Adrenal gland (tissue), 12 donors: Measurements from ENCODE around the gene DDTL. TPM values are rescaled to one million over a fixed set of nuclear protein-coding genes. Genes with fewer than 3 reads are reported as not detected.
"Not testable (repeated sequence)": the region's sequence is repeated elsewhere in the genome, so short reads cannot be mapped to it uniquely, and the experiment has no call there.

ENCODE experiments used
- DNase-seq, 7 donors: peaks; one replicate each; pipeline ENCODE4 v3.0.0-alpha.2; 2019 to 2020
- H3K27ac ChIP-seq, 5 donors: fragments of 200-600 bp; sonication (generic) in 4 of 5; 1 replicate in 3 of 5; 2 replicates in 2 of 5; pipeline versions ENCODE4 v1.5.1 to v1.8.0; 2016 to 2020; ENCODE audit warnings: mild to moderate bottlenecking in 1 of 5
- H3K27me3 ChIP-seq: fragments of 200-600 bp; 2 replicates; pipeline ENCODE4 v1.8.0; 2021
- H3K36me3 ChIP-seq, 2 donors: fragments of 200-600 bp; replicated peaks in 1 of 2; 1 replicate in 1 of 2; 2 replicates in 1 of 2; pipeline versions ENCODE4 v1.5.1 to v1.8.0; 2018 to 2022
- H3K4me1 ChIP-seq, 2 donors: fragments of 200-600 bp; replicated peaks in 1 of 2; 1 replicate in 1 of 2; 2 replicates in 1 of 2; pipeline versions ENCODE4 v1.5.1 to v1.8.0; 2018 to 2021
- H3K4me3 ChIP-seq, 4 donors: fragments of 200-600 bp; sonication (generic) in 3 of 4; one replicate each; pipeline ENCODE4 v1.5.1; 2016 to 2018
- H3K9me3 ChIP-seq, 3 donors: fragments of 200-600 bp; sonication (generic) in 1 of 3; replicated peaks in 1 of 3; 1 replicate in 2 of 3; 2 replicates in 1 of 3; pipeline versions ENCODE4 v1.5.1 to v1.8.0; 2016 to 2021
- POLR2A ChIP-seq, 2 donors: fragments of 450-650 bp; IDR thresholded peaks; one replicate each; pipeline ENCODE4 v1.6.1; 2017; ENCODE audit warnings: antibody characterized with exemption in 2 of 2, mild to moderate bottlenecking in 2 of 2, moderate library complexity in 1 of 2
- WGBS, 4 donors: extraction: QIAGEN DNeasy Blood & Tissue Kit in 2 of 4; methylation state at CpG; one replicate each; pipeline versions ENCODE4 v1.1.5 to v1.1.7; 2013 to 2017; 5-methylcytosine and 5-hydroxymethylcytosine counted together
- intact Hi-C, 2 donors: fragments of 100-400 bp; cut with DNase I; formaldehyde crosslinking; loops; one replicate each; pipeline versions ENCODE4 v1.14.1 to v1.15.0; 2022 to 2023
- polyA plus RNA-seq, 3 donors: library from polyadenylated mRNA; stranded (reverse); fragments of 200-250 nt in 2 of 3; fragments of 350-450 nt in 1 of 3; fragmentation: Illumina TruSeq in 1 of 3; extraction: RNeasy Lipid Tissue Mini Kit (QIAGEN cat#74804) in 1 of 3; gene quantifications; one replicate each; pipeline ENCODE4 v1.2.3, GENCODE V29; 2013 to 2014
- total RNA-seq, 9 donors: library from RNA; depleted of rRNA in 4 of 9; stranded (reverse); fragments of >200 nt in 4 of 9; fragments of 120-200 nt in 1 of 9; fragmentation: NEBNext Ultra II Directional in 1 of 9; extraction: Animal tissue kit (Norgen Biotek cat#: 25700) in 1 of 9; gene quantifications; one replicate each; pipeline versions ENCODE4 v1.1.0 to v1.2.4, GENCODE V29; 2013 to 2023
- TF ChIP-seq, protein P1 (sequence below), 6 experiments: fragments of 450-650 bp in 4 of 6; fragments of 200-600 bp in 2 of 6; sonication (generic) in 1 of 6; IDR thresholded peaks; 1 replicate in 5 of 6; 2 replicates in 1 of 6; pipeline versions ENCODE4 v1.5.1 to v1.8.0; 2016 to 2021; ENCODE audit warnings: antibody characterized with exemption in 6 of 6, mild to moderate bottlenecking in 2 of 6, moderate library complexity in 1 of 6
- donor health status: healthy with polysubstance abuse.
- donor health status: Bipolar disorder and iron deficiency.
- donor health status: DM: yes; HTN: yes; CAD: no.
- donor health status: DM: no; HTN: no; CAD: no.
- donor health status: DM: no; HTN: no; CAD: no.
- donor health status: DM: yes; HTN: yes; CAD: no.

Gene DDTL
- total and polyA plus RNA-seq, 12 donors: 0.11 to 4.2 (median 1.2) TPM; not detected in 3

DNA sequence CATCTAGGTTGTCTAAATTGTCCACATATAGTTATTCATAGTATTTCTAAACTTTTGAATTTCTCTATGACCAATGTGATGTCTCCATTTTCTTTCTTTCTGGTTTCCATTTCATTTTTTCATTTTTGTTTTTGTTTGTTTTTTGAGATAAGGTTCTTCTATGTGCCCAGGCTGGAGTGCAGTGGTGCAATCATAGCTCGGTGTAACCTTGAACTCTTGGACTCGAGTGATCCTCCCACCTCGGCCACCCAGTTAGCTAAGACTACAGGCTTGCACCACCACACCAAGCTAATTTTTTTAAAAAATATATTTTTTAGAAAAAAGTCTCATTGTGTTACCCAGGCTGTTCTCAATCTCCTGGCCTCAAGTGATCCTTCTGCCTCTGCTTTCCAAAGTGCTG, 30.4 kb downstream of the DDTL start:
- no peak for DNase-seq
- H3K36me3 ChIP-seq: no peaks in the 10 kb centered on the region
- 42 to 52% (median 45%) methylated on average over 3 of the region's 3 CpGs for WGBS, 4 donors
- H3K4me1 ChIP-seq: no peaks in the 10 kb centered on the region
- H3K27ac ChIP-seq: no peak overlapping the region
- intact Hi-C loops: no loop called here
- TF ChIP-seq POLR2A (IDR thresholded peaks at IDR 0.05): no peak
- TF ChIP-seq, protein P1, sequence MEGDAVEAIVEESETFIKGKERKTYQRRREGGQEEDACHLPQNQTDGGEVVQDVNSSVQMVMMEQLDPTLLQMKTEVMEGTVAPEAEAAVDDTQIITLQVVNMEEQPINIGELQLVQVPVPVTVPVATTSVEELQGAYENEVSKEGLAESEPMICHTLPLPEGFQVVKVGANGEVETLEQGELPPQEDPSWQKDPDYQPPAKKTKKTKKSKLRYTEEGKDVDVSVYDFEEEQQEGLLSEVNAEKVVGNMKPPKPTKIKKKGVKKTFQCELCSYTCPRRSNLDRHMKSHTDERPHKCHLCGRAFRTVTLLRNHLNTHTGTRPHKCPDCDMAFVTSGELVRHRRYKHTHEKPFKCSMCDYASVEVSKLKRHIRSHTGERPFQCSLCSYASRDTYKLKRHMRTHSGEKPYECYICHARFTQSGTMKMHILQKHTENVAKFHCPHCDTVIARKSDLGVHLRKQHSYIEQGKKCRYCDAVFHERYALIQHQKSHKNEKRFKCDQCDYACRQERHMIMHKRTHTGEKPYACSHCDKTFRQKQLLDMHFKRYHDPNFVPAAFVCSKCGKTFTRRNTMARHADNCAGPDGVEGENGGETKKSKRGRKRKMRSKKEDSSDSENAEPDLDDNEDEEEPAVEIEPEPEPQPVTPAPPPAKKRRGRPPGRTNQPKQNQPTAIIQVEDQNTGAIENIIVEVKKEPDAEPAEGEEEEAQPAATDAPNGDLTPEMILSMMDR (IDR thresholded peaks at IDR 0.05): no peak
- no peaks in the 10 kb centered on the region for H3K9me3 ChIP-seq
- no peak overlapping the region for H3K4me3 ChIP-seq
- H3K27me3 ChIP-seq: no peaks in the 10 kb centered on the region

DNA sequence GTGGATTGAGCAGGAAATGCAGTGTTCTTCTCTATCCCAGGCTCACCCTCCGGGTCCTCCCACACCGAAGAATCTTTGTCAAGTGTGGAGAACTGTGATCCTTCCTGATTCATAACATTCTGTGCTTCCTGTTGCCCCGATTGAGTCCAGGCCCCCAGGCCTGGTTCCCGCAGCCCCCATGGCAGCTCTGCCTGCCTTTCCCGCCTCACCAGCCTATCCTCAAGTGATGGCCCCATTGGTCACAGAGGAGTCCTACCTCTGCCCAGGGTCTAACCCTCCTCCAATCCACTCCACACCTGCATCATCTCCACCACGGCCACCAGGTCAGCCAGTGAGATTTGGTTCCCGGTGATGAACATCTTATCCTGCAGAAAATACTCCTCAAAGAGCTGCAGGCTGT, 33.1 kb downstream of the DDTL start:
- DNase-seq, H3K36me3 ChIP-seq, H3K27me3 ChIP-seq, H3K4me1 ChIP-seq, H3K9me3 ChIP-seq, H3K27ac ChIP-seq, H3K4me3 ChIP-seq, intact Hi-C loops: not testable (repeated sequence)
- WGBS, 4 donors: 72 to 79% (median 78%) methylated on average over 7 of the region's 7 CpGs

DNA sequence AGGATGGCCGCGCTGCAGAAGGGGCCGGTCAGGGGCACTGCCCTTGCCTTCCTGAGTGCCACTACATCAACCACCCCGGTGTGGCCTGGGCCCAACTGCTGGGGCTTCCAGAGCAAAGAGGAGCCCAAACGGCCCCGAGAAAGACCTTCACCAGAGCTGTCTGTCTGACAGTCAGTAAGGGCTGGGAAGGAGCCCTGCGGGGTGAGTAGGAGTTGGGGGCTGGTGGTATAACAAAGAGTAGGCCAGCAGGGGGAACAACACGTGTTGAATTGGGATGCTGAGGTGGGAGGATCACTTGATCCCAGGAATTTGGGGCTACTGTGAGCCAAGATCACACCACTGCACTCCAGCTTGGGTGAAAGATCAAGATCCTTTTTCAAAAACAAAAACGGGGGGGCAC, 34.6 kb downstream of the DDTL start:
- Histone ChIP-seq H3K4me3 (no peak overlapping the region), H3K27ac (no peak overlapping the region), H3K36me3 (no peaks in the 10 kb centered on the region), H3K27me3 (no peaks in the 10 kb centered on the region), H3K9me3 (no peaks in the 10 kb centered on the region), H3K4me1 (no peaks in the 10 kb centered on the region)
- no peak for TF ChIP-seq POLR2A (IDR thresholded peaks at IDR 0.05)
- TF ChIP-seq, protein P1 (IDR thresholded peaks at IDR 0.05): no peak
- intact Hi-C loops: no loop called here
- DNase-seq: no peak
- 78 to 89% (median 84%) methylated on average over 7 to 9 of the region's 9 CpGs for WGBS, 4 donors

DNA sequence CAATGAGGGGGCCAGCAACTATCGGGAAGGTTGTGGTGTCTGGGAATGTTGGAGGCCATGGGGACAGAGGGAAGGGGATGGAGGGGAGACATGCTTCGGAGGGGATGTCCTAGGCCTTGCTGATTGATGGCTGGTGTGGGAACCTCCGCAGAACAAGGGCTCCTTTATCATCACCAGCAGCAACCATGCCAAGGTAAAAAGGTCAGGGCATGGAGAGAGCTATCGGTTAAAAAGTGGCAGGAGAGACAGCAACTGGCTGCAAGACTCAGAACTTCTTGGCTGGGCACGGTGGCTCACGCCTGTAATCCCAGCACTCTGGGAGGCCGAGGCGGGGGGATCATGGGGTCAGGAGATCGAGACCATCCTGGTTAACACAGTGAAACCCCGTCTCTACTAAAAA, 35.6 kb downstream of the DDTL start:
- Histone ChIP-seq H3K36me3 (no peaks in the 10 kb centered on the region), H3K27ac (no peak overlapping the region), H3K4me3 (no peak overlapping the region), H3K4me1 (no peaks in the 10 kb centered on the region), H3K9me3 (no peaks in the 10 kb centered on the region), H3K27me3 (no peaks in the 10 kb centered on the region)
- TF ChIP-seq, protein P1 (IDR thresholded peaks at IDR 0.05): no peak
- TF ChIP-seq POLR2A (IDR thresholded peaks at IDR 0.05): no peak
- WGBS, 4 donors: 56 to 59% (median 58%) methylated on average over 10 of the region's 10 CpGs
- peak in 1 of 7 donors; percentile 32 for DNase-seq
- intact Hi-C loops: no loop called here

DNA sequence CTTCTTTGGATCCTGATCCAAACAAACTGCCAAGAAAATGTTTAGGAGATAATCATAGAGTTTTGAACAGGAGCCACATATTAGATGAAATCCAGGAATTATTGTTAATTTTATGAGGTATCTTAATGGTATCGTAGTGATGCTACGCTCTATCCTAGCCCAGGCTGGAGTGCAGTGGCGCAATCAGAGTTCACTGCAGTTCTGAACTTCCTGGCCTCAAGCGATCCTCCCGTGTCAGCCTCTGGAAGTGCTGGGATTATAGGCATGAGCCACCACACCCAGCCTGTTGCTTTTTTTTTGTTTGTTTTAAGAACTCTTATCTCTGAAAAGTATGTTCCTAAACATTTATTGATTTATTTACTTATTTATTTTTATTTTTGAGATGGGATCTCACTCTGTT, 36.2 kb downstream of the DDTL start:
- no peak for DNase-seq
- WGBS, 4 donors: 69 to 82% (median 74%) methylated on average over 5 of the region's 5 CpGs
- H3K4me1 ChIP-seq: no peaks in the 10 kb centered on the region
- no peak for TF ChIP-seq POLR2A (IDR thresholded peaks at IDR 0.05)
- TF ChIP-seq, protein P1 (IDR thresholded peaks at IDR 0.05): no peak
- H3K27me3 ChIP-seq: no peaks in the 10 kb centered on the region
- H3K36me3 ChIP-seq: no peaks in the 10 kb centered on the region
- H3K4me3 ChIP-seq: no peak overlapping the region
- intact Hi-C loops: no loop called here
- H3K27ac ChIP-seq: no peak overlapping the region
- no peaks in the 10 kb centered on the region for H3K9me3 ChIP-seq
